Measurements from ENCODE around the gene TTC33. TPM values are rescaled to one million over a fixed set of nuclear protein-coding genes. Genes with fewer than 3 reads are reported as not detected.

TTC33 gene
- total and polyA plus RNA-seq, 2 of the 13 experiments (the other 11 are each of a cell fraction or from before 2014, with no cell fraction given): 4.5 to 20.0 TPM

DNA sequence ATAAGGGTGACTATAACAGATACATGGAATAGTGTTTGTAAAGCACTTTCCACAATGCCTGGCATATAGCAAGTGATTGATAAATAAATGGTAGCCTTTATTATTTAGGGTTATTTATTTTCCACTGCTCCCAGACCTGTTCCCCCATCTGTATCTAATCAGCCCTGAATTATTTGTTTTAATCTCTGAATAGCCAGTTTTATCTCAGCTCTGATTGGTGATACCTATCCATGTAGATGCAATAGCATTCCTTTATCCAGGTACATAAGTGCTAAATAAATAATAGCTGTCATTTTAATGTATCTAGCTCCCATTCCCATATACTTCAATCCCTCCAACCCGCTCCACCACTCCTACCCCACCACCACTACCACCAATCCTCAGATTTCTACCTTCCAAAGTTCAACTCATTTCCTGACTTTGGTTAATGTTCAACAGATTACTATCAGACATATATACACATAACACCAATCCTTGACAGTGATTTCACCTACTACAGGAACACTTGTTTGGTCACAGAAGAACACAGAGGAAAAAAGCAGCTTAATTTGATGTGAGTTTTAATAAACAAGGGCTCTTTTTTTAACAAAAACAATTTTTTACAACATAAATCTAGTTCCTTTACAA is 28.4 kb upstream of the TTC33 start (continued):
- TF ChIP-seq MNT (IDR thresholded peaks at IDR 0.05) (no peak), EP300 (IDR thresholded peaks at IDR 0.05; ENCODE audit: low read depth in 2 of 2, low read length in 2 of 2) (peak in 1 of 2 experiments; percentile 61; a peak in 2 of 4 replicates), EP300 (CRISPR knock-in tag; IDR thresholded peaks at IDR 0.05; ENCODE audit: borderline replicate concordance) (no peak), TEAD2 (CRISPR knock-in tag; IDR thresholded peaks at IDR 0.05) (no peak), POLR2A (IDR thresholded peaks at IDR 0.05; ENCODE audit: insufficient read depth in 1 of 2, low read depth in 2 of 2, low read length in 2 of 2) (peak in 1 of 2 experiments; percentile 44; a peak in 1 of 4 replicates), ZNF792 (CRISPR knock-in tag; IDR thresholded peaks at IDR 0.05) (0 out of 2 replicates have a peak, but pooled peaks have one; percentile 45), ATF7 (IDR thresholded peaks at IDR 0.05) (no peak), ATF7 (CRISPR knock-in tag; IDR thresholded peaks at IDR 0.05) (no peak), CREB1 (IDR thresholded peaks at IDR 0.05) (no peak), CREB1 (CRISPR knock-in tag; IDR thresholded peaks at IDR 0.05) (peak; percentile 29; the same call in 1 of the 2 replicates), YEATS2 (CRISPR knock-in tag; IDR thresholded peaks at IDR 0.05; ENCODE audit: borderline replicate concordance) (no peak), ZNF660 (CRISPR knock-in tag; IDR thresholded peaks at IDR 0.05; ENCODE audit: borderline replicate concordance, low read depth) (no peak), FLYWCH1 (CRISPR knock-in tag; IDR thresholded peaks at IDR 0.05) (no peak), LCORL (IDR thresholded peaks at IDR 0.05) (no peak), LCORL (CRISPR knock-in tag; IDR thresholded peaks at IDR 0.05) (peak; percentile 37; the same call in 1 of the 2 replicates), SYNCRIP (IDR thresholded peaks at IDR 0.05; ENCODE audit: insufficient read depth, low read depth, low read length) (no peak), KAT8 (CRISPR knock-in tag; IDR thresholded peaks at IDR 0.05) (peak; percentile 49; the same call in 1 of the 2 replicates), SP140L (CRISPR knock-in tag; IDR thresholded peaks at IDR 0.05; ENCODE audit: borderline replicate concordance) (0 out of 2 replicates have a peak, but pooled peaks have one; percentile 3), HMG20A (CRISPR knock-in tag; IDR thresholded peaks at IDR 0.05; ENCODE audit: borderline replicate concordance) (peak; percentile 73; the same call in 1 of the 2 replicates), TMF1 (CRISPR knock-in tag; IDR thresholded peaks at IDR 0.05; ENCODE audit: low read depth) (no peak), HMGXB4 (CRISPR knock-in tag; IDR thresholded peaks at IDR 0.05; ENCODE audit: borderline replicate concordance in 1 of 2, low read depth in 1 of 2) (0 out of 4 replicates have a peak, but pooled peaks of 1 of the 2 experiments have one; percentile 27), ZNF460 (CRISPR knock-in tag; IDR thresholded peaks at IDR 0.05; ENCODE audit: borderline replicate concordance) (no peak), ZNF644 (CRISPR knock-in tag; IDR thresholded peaks at IDR 0.05; ENCODE audit: low read depth) (peak; percentile 76; the same call in 1 of the 2 replicates), KDM6A (CRISPR knock-in tag; IDR thresholded peaks at IDR 0.05; ENCODE audit: low read depth) (peak; percentile 92), RBFOX2 (IDR thresholded peaks at IDR 0.05; ENCODE audit: low read depth, low read length) (peak; percentile 51; the same call in 1 of the 2 replicates), ZNF329 (CRISPR knock-in tag; IDR thresholded peaks at IDR 0.05; ENCODE audit: low read depth) (no peak), GATAD2A (CRISPR knock-in tag; IDR thresholded peaks at IDR 0.05) (peak; percentile 52), CEBPG (CRISPR knock-in tag; IDR thresholded peaks at IDR 0.05) (peak; percentile 40; the same call in 1 of the 2 replicates)
- TF ChIP-seq, protein P1, sequence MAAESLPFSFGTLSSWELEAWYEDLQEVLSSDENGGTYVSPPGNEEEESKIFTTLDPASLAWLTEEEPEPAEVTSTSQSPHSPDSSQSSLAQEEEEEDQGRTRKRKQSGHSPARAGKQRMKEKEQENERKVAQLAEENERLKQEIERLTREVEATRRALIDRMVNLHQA (CRISPR knock-in tag; IDR thresholded peaks at IDR 0.05): no peak
- TF ChIP-seq, protein P2, sequence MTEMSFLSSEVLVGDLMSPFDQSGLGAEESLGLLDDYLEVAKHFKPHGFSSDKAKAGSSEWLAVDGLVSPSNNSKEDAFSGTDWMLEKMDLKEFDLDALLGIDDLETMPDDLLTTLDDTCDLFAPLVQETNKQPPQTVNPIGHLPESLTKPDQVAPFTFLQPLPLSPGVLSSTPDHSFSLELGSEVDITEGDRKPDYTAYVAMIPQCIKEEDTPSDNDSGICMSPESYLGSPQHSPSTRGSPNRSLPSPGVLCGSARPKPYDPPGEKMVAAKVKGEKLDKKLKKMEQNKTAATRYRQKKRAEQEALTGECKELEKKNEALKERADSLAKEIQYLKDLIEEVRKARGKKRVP (CRISPR knock-in tag; IDR thresholded peaks at IDR 0.05): peak in 1 of 2 experiments; percentile 37; a peak in 1 of 4 replicates
